ENCODE data around the gene SRP14. TPM values are rescaled to one million over a fixed set of nuclear protein-coding genes. Genes with fewer than 3 reads are reported as not detected.
"Not testable (repeated sequence)": the region's sequence is repeated elsewhere in the genome, so short reads cannot be mapped to it uniquely, and the experiment has no call there.

Gene SRP14, protein sequence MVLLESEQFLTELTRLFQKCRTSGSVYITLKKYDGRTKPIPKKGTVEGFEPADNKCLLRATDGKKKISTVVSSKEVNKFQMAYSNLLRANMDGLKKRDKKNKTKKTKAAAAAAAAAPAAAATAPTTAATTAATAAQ
- total RNA-seq = 100 to 1,000 TPM; 174 to 197 TPM
- long read RNA-seq, transcript SRP14-201 (5 exons, 1,077 nt) = major isoform, 45 of 51 reads
- long read RNA-seq, partial matches to known transcripts = 0 of 51 reads
- long read RNA-seq, other reads (novel, unspliced or antisense) = 6 of 51 reads

DNA sequence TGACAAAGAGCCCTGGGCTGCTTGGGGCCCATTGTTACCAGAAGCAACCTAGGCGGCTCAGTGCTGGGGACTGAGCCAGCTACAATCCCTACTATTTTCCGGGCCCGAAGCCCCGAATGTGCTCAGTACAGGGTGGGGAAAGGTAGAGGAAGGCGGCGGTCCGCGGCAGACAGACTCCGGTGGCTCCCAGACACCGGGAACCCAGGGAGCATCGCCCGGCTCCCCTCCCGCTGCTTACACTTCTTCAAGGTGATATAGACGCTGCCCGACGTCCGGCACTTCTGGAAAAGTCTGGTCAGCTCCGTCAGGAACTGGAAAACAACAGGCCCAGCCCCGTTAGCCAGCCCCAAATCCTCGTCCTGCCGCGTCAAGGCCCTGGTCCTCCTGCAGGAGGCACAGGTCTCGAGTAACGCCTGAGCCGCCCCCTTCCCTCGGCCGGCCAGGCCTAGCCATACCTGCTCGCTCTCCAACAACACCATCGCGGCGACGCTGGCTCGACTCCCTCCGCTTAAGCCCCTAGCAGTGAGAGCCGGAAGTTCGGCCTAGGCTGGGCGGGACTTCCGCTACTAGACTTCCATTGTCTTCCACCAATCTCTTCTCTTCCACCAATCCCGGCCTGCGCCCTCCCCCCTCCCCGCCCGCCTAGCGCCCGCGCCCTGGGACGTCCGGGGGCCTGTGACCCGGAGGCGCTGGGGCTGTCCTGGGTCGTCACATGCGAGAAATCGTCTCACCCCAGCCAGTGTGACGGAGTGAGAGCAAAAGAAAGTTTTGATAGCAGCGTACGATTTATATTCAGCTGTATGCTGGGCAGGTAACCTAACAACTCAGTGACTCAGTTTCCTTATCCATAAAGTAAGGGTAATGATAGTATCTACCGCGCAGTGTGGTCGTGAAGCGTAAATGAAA is at the start of gene SRP14:
SRP14 (minus strand) TSS at position 544 of the 906 bp plus-strand sequence; CDS start at position 479, 65 bp downstream.
- intact Hi-C loops (cut with DNase I) = no loop called here
- ATAC-seq (peak; percentile 98), DNase-seq (peak; percentile 96)

DNA sequence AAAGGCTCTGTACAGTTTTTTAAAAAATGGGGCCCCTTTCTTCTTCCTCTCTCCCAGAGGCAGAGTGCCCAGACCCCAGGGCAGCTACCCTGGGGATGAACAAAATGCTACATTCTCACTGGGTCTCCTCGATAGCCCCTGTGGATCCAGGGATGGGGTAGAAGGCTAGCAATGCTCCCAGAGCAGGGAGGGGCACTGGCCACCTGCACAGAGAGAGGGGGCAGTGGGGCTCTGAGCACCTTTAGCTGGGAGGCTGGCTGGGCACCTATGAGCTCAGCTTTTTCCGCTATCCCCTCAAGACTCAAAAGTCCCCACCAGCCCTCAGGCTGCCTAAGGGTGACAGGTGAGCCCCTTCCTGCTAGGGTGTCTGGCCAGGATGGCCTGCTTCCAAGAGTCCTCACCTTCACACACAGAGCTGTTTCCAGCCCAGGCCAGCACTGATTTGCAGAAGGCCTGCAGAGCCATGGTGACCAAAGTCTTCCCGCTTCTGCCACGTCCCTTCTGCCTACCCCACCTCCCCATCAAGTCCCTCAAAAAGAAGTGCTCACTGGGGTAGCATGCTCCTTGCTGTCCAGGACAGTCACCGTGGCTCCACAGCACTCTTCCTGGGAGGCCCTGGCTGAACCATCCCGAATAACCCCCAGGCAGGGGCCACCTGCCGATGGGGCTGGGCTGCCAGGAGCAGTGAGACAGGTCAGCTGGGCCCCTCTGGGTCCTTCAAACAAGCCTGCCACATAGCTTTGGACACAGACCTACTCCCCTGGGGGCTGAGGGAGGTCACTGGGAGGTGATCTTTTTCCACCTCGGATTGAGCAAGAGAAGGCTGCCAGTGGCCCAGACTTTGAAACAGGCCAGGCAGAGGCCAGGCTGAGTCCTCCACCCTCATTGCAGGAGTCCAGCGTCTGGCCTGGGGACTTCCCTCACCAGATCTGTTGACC is 49.3 kb upstream of the SRP14 start:
- intact Hi-C loops (cut with DNase I) = no loop called here
- DNase-seq (peak; percentile 52), ATAC-seq (peak; percentile 5 to 27)

GRCh38 chr15:40087068-40087810 is 48.3 kb upstream of the SRP14 start:
- ATAC-seq = no peak
- intact Hi-C loops (cut with DNase I) = no loop called here

GRCh38 chr15:40085266-40085665 is 46.3 kb upstream of the SRP14 start:
- no peak for DNase-seq
- intact Hi-C loops (cut with DNase I) = no loop called here

More at GRCh38 chr15:40087068-40087810, 48.3 kb upstream of the SRP14 start:
- no peak for DNase-seq

DNA sequence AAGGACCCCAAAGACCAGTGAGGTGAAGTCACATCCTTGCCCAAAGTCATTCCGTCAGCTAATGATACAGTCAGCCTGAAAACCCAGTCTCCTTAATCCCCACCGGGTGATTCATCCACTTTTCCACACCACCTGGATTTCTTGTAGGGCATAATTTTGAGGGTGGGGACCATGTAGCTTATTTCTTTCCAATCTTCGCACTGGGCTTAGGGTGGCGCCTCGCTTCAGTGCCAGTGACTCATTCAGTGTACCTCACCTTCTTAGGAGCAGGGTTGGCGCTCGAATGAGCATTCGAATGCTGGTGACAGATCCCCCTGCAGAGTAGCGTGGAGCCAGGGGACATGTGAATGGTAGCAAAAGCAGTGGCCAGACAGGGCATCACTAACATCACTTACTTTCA is 45.7 kb upstream of the SRP14 start:
- intact Hi-C loops (cut with DNase I) = no loop called here
- ATAC-seq (no peak), DNase-seq (no peak)

More at GRCh38 chr15:40085266-40085665, 46.3 kb upstream of the SRP14 start:
- no peak for ATAC-seq

- intact Hi-C loops (cut with DNase I) = no loop called here
- ATAC-seq (peak; percentile 34 to 35), DNase-seq (no peak)
Measured at GRCh38 chr15:40082195-40082883, 43.4 kb upstream of the SRP14 start.

DNA sequence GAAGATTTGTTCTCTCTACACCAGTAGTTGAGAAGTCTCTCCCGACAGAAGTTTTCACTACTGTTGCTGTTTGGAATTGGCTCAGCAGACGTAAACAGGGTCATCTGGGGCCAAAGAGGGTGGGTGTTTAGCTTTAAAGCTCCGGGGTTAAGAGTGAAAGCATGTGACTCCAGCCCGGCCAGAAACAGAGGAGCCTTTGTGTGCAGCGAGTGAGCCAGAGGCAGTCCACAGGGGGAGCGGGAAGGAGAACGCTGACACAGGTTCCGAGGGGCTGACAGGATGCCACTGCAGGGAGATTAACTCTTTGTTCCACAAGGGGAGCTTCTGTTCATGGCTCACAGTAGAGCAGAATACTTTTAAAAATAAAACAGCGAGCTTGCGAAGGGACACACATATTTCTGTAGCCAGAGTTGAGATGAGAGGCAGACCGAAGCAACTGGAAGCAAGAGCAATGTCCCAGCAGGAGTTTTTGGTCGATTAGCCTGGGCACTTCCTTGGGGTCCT is 42.8 kb upstream of the SRP14 start:
- DNase-seq (peak; percentile 73), ATAC-seq (peak; percentile 94 to 95)
- intact Hi-C loops (cut with DNase I) = no loop called here

GRCh38 chr15:40080847-40081246 is 41.9 kb upstream of the SRP14 start:
- intact Hi-C loops (cut with DNase I) = no loop called here
- ATAC-seq = no peak
- DNase-seq = no peak

- intact Hi-C loops (cut with DNase I) = no loop called here
- ATAC-seq = no peak
- no peak for DNase-seq
Measured at GRCh38 chr15:40080104-40080503, 41.1 kb upstream of the SRP14 start.

- ATAC-seq (no peak), DNase-seq (no peak)
- intact Hi-C loops (cut with DNase I) = no loop called here
Measured at GRCh38 chr15:40079456-40079855, 40.5 kb upstream of the SRP14 start.

- DNase-seq (no peak), ATAC-seq (no peak)
- intact Hi-C loops (cut with DNase I) = no loop called here
Measured at GRCh38 chr15:40075298-40076044, 36.5 kb upstream of the SRP14 start.

DNA sequence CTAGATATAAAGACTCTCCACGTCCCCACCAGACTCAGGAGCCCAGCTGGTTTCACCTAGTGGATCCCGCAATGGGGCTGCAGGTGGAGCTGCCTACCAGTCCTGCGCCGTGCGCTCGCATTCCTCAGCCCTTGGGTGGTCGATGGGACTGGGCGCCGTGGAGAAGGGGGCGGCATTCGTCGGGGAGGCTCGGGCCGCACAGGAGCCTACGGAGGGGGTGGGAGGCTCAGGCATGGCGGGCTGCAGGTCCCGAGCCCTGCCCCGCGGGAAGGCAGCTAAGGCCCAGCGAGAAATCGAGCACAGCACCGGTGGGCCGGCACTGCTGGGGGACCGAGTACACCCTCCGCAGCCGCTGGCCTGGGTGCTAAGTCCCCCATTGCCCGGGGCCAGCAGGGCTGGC is 35.7 kb upstream of the SRP14 start:
- ATAC-seq; intact Hi-C loops (cut with DNase I); DNase-seq: not testable (repeated sequence)

DNA sequence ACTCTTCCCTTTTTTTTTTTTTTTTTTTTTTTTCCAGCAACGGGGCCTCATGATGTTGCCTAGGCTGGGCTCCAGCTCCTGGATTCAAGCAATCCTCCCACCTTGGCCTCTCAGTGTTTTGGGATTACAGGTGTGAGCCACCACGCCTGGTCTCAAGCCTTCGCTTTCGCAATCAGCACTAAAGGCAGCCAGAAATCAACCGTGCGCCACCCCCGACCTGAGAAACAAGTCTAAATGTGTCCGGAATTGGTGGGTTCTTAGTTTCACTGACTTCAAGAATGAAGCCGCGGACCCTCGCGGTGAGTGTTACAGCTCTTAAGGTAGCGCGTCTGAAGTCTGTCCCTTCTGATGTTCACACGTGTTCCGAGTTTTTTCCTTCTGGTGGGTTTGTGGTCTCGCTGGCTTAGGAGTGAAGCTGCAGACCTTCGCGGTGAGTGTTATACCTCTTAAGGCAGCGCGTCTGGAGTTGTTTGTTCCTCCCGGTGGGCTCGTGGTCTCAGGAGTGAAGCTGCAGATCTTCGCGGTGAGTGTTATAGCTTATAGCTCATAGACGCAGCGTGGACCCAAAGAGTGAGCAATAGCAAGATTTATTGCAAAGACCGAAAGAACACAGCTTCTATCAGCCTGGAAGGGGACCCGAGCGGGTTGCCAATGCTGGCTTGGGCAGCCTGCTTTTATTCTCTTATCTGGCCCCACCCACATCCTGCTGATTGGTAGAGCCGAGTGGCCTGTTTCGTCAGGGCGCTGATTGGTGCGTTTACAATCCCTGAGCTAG is 34.9 kb upstream of the SRP14 start:
- DNase-seq; ATAC-seq; intact Hi-C loops (cut with DNase I): not testable (repeated sequence)

GRCh38 chr15:40072216-40072990 is 33.4 kb upstream of the SRP14 start:
- ATAC-seq (no peak), DNase-seq (no peak)
- intact Hi-C loops (cut with DNase I) = no loop called here

DNA sequence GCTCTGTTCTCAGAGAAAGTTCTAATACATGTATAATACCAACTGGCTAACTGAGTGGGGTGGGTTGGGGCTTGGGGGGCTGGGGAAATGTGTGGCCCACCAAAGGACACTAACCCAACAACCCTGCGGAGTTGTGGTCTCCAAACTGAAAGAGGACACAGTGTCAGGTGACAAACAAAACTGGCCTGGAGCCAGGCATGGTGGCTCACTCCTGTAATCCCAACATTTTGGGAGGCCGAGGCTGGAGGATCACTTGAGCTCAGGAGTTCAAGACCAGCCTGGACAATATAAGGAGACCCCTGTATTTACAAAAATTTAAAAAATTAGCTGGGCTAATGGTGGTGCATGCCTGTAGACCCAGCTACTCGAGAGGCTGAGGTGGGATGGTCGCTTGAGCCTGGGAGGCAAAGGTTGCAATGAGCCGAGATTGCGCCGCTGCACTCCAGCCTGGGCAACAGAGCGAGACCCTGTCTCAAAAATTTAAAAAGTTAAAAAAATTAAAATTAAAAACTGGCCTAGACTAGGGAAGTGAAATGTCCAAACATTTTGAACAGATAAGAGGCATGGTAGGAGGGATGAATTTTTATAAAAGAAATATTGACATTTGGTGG is 31.7 kb upstream of the SRP14 start:
- intact Hi-C loops (cut with DNase I) = no loop called here
- DNase-seq (no peak), ATAC-seq (no peak)

Measured in left cardiac atrium (tissue), 4 donors.